NCI-H82 (cell line): Measurements from ENCODE around the gene ANKRD30B.
"Not testable (repeated sequence)": the region's sequence is repeated elsewhere in the genome, so short reads cannot be mapped to it uniquely, and the experiment has no call there.

ENCODE experiments used
- DNase-seq: peaks from one replicate; lab custom pipeline; 2025; lab: John Stamatoyannopoulos, UW

Gene ANKRD30B, protein sequence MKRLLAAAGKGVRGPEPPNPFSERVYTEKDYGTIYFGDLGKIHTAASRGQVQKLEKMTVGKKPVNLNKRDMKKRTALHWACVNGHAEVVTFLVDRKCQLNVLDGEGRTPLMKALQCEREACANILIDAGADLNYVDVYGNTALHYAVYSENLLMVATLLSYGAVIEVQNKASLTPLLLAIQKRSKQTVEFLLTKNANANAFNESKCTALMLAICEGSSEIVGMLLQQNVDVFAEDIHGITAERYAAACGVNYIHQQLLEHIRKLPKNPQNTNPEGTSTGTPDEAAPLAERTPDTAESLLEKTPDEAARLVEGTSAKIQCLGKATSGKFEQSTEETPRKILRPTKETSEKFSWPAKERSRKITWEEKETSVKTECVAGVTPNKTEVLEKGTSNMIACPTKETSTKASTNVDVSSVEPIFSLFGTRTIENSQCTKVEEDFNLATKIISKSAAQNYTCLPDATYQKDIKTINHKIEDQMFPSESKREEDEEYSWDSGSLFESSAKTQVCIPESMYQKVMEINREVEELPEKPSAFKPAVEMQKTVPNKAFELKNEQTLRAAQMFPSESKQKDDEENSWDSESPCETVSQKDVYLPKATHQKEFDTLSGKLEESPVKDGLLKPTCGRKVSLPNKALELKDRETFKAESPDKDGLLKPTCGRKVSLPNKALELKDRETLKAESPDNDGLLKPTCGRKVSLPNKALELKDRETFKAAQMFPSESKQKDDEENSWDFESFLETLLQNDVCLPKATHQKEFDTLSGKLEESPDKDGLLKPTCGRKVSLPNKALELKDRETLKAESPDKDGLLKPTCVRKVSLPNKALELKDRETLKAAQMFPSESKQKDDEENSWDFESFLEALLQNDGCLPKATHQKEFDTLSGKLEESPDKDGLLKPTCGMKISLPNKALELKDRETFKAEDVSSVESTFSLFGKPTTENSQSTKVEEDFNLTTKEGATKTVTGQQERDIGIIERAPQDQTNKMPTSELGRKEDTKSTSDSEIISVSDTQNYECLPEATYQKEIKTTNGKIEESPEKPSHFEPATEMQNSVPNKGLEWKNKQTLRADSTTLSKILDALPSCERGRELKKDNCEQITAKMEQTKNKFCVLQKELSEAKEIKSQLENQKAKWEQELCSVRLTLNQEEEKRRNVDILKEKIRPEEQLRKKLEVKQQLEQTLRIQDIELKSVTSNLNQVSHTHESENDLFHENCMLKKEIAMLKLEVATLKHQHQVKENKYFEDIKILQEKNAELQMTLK (N-terminal part only)

DNA sequence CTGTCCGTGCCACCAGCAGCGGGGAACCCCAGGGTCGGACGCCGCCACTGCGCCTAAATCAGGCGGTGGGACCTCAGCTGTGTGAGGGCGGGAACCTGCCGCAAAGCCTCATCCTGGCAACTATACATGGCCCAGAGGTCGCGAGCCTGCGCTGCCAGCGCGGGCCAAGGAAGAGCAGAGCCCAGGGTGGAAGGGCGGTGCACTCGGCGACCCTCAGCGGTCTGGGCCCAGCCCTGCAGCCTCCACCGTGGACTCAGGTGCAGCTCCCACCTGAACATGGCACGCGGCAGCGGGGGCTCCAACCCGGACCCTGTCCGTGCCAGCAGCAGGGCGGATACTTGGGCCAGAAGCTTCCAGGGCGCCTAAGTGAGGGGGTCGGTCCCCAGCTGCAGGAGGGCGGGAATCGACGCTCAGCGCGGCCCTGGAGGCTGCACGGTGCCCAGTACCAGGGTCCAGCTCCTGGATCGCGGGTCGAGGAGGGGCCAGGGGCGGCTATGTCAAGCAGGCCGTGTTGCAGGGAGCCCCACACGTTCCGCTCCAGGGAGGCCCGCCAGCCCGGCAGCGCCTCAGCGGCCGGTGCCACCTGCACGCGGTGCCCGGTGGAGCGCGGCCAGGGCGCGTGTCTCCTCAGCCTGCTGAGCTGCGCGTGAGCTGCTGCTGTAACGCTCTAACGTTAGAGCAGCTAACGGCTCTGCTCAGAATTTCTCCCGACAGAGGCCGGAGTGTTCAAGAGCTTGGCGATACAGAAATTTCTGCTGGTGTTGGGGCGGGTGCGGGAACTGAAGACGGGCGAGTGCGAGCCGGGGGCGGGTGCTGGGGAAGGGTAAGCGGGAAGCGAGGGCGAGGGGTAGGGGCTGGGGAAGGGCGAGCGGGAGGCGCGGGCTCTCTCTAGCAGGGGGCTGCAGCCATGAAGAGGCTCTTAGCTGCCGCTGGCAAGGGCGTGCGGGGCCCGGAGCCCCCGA lies at the start of gene ANKRD30B:
TSS of gene ANKRD30B (plus strand) at position 660 of the 962 bp plus-strand sequence. CDS start at position 908, 248 bp downstream.
- no peak for DNase-seq

DNA sequence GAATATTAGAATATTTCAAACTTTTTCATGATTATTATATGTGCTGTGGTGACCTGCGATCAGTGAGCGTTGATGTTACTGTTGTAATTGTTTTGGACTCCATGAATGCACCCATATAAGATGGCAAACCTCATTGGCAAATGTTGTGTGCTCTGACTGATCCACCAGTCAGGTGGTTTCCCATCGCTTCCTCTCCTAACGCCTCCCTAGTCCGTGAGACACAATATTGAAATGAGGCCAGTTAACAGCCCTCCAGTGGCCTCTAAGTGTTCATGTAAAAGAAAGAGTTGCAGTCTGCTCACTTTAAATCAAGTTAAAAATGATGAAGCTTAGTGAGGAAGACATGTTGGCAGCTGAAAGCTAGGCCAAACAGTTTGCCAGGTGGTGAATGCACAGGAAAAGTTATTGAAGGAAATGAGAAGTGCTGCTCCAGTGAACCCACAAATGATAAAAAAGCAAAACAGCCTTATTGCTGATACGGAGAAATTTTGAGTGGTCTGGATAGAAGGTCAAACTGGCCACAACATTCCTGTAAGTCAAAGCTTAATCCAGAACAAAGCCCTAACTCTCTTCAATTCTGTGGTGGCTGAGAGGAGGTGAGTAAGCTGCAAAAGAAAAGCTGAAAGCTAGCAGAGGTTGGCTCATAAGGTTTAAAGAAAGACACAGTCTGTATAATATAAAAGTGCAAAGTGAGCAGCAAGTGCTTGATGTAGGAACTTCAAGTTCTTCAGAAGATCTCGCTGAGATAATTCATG lies 46.5 kb upstream of the ANKRD30B start:
- DNase-seq: not testable (repeated sequence)

GRCh38 chr18:14709761-14710160 lies 38.2 kb upstream of the ANKRD30B start:
- DNase-seq: not testable (repeated sequence)

DNA sequence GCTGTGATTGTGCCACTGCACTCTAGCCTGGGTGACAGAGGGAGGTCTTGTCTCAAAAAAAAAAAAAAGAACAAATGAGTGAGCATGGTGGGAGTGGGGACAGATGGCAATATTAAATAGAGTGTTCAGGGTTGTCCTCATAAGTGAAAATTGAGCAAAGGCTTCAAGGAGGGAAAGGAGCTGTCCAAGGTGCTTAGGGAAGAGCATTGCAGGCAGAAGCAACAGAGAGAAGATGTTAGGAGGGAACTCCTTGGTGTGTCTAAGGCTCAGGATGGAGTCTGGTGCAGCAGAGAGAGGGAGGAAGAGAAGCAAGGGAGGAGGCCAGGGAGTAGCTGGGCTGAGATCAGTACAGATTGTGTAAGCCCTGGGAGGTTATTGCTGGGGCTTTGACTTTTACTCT lies 26.4 kb upstream of the ANKRD30B start:
- DNase-seq: not testable (repeated sequence)

DNA sequence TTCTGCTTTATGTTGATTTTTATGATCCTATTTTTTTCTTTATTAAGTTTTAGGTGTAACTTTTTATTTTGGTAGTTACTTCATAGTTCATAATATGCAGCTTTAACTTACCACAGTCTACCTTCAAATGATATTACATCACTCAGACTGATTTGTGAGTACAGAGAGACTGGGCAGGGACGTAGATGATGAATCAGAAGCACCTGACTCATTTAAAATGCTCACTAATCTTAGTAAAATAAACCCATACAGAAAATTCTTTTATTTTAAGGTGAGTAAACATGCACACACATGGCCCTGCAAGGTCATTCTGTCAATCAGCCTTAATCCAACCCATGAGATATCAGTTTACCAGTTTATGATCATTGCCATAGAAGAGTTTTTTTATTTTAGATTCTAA lies 8.9 kb upstream of the ANKRD30B start:
- not testable (repeated sequence) for DNase-seq

GRCh38 chr18:14746897-14747296 lies 1.1 kb upstream of the ANKRD30B start:
- no peak for DNase-seq

GRCh38 chr18:14748496-14748895 lies 524 bp downstream of the ANKRD30B start:
- no peak for DNase-seq

DNA sequence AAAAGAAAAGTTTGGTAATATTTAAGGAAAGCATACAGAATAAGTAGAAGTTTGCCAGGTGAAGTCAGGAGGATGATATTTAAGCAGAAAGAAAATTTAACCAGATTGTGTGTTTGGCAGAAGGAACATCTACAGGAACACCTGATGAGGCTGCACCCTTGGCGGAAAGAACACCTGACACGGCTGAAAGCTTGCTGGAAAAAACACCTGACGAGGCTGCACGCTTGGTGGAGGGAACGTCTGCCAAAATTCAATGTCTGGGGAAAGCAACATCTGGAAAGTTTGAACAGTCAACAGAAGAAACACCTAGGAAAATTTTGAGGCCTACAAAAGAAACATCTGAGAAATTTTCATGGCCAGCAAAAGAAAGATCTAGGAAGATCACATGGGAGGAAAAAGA lies 15.6 kb downstream of the ANKRD30B start:
- DNase-seq: not testable (repeated sequence)

DNA sequence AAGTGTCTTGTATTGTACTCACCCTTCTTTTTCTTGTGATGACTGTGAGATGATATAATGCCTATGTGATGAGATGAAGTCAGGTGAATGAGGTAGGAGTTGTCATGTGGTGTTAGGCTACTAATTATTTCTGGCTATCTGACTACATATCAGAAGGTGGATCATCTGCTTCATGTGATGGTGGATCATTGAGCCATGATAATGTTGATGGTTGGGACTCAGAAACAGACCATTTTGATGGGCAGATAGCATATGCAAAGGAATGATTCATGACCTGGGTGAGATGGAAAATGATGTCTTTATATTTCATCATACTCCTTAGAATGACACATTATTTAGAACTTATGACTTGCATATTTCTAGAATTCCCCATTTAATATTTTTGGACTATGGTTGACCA lies 19.5 kb downstream of the ANKRD30B start:
- no peak for DNase-seq

DNA sequence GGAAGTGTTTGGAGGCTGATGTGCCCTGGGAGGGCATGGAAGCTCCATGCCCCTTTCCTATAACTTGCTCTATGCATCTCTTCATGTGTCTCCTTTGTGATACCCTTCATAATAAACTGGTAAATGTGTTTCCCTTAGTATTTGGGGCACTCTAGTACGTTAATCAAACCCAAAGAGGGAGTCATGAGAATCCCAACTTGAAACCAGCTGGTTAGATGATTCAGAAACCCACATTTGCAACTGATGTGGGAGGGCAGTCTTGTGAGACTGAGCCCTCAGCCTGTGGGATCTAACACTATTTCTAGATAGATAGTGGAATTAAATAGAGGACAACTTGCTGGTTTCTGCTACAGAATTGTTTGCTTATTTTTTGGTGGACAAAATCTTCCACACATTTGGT lies 20.3 kb downstream of the ANKRD30B start:
- DNase-seq: no peak

GRCh38 chr18:14769381-14769780 lies 21.4 kb downstream of the ANKRD30B start:
- no peak for DNase-seq

- no peak for DNase-seq
Observed at GRCh38 chr18:14776801-14777200, 28.8 kb downstream of the ANKRD30B start.

GRCh38 chr18:14781671-14782070 lies 33.7 kb downstream of the ANKRD30B start:
- no peak for DNase-seq

DNA sequence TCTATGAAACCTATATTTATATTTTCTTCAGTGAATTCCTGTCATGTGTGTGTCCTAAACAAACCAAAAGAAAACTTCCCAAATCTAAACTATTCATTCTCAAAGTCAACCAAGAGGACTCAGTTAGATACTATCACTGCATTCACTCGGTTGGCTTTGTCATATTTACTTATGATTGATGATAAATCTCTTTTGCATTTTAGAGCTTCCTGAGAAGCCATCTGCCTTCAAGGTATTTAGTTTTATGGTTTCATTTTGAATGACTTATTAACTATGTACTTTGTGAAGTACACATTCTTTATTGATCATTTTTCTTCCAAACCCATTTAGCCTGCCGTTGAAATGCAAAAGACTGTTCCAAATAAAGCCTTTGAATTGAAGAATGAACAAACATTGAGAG lies 36.2 kb downstream of the ANKRD30B start:
- DNase-seq: no peak

DNA sequence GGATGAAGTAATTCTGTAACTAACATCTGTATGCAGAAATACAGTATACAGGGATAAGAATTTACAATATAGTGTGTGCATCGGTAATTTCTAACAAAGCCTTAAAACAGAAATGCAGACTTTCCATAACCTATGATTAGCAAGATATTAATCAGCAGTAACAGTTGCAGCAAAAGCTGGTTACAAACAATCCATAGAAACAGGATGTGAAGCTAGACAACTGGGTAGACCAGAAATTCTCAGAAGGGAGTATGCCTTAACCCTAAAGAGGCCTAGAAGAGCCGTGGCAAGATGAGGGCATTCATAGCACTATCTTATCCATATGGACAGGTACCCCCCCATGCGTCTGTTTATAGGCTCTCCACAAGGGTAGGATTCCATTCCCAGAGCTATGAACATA lies 48.9 kb downstream of the ANKRD30B start:
- DNase-seq: not testable (repeated sequence)

GRCh38 chr18:14797969-14798764 lies 50.2 kb downstream of the ANKRD30B start:
- DNase-seq: not testable (repeated sequence)

GRCh38 chr18:14811081-14811480 lies 63.1 kb downstream of the ANKRD30B start:
- DNase-seq: not testable (repeated sequence)

DNA sequence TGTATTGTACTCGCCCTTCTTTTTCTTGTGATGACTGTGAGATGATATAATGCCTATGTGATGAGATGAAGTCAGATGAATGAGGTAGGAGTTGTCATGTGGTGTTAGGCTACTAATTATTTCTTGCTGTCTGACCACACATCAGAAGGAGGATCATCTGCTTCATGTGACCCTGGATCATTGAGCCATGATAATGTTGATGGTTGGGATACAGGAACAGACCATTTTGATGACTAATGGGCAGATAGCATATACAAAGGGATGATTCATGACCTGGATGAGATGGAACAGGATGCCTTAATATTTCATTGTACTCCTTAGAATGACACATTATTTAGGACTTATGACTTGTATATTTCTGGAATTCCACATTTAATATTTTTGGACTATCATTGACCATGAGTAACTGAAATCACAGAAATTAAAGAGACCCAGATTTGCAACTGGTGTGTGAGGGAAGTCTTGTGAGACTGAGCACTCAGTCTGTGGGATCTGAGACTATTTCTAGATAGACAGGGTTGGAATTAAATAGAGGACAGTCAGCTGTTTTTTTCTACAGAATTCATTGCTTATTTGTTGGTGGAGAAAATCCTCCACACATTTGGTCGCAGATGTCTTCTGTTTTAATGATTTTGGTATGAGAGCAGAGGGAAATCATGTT lies 79.1 kb downstream of the ANKRD30B start:
- not testable (repeated sequence) for DNase-seq

- not testable (repeated sequence) for DNase-seq
Observed at GRCh38 chr18:14841607-14842006, 93.6 kb downstream of the ANKRD30B start.
